Measurements from ENCODE around the gene RBM23. TPM values are rescaled to one million over a fixed set of nuclear protein-coding genes. Genes with fewer than 3 reads are reported as not detected.
A peak's percentile ranks its signal among the peaks of the same experiment; 100 is the strongest.

RBM23 gene
- total RNA-seq, 1 donor from 2014 or later, result 90.6 TPM

DNA sequence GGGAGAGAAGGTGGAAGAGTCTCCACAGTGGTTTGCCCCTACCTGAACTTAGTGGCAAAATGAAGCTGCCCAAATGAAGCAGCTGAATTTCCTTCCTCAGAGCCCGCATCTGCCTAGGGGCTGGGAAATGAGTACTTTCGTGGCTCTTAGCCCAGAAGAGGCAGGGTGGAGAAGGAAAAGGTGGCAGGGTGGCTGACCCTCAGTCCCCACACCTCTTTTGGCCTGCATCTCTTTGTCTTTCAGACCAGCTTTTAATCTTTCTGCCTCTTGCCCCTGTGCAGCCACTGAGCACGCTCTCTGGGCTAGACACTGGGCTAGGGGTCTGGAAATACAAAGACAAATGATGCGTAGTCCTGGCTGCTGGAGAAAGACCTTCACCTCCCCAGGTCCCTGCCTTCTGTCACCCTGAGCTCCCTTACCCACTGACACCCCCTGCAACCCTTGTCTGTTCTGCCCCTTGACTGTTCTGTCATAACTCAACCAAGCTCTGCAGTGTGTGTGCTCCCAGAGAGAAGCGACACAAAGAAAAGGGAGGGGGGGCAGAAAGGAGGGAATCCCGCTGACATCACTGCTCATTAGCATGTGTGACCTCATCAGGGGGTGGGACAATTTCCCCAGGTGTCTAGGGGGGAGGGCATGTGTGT is 36.3 kb downstream of the RBM23 start:
- TF ChIP-seq, protein P1, sequence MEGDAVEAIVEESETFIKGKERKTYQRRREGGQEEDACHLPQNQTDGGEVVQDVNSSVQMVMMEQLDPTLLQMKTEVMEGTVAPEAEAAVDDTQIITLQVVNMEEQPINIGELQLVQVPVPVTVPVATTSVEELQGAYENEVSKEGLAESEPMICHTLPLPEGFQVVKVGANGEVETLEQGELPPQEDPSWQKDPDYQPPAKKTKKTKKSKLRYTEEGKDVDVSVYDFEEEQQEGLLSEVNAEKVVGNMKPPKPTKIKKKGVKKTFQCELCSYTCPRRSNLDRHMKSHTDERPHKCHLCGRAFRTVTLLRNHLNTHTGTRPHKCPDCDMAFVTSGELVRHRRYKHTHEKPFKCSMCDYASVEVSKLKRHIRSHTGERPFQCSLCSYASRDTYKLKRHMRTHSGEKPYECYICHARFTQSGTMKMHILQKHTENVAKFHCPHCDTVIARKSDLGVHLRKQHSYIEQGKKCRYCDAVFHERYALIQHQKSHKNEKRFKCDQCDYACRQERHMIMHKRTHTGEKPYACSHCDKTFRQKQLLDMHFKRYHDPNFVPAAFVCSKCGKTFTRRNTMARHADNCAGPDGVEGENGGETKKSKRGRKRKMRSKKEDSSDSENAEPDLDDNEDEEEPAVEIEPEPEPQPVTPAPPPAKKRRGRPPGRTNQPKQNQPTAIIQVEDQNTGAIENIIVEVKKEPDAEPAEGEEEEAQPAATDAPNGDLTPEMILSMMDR (conservative IDR thresholded peaks at IDR 0.05; ENCODE audit: low read depth, low read length), result no peak
- no peak for DNase-seq (ENCODE audit: low read depth)
- H3K4me3 ChIP-seq (ENCODE audit: low read depth, low read length), result peak overlapping the region; percentile 2

DNA sequence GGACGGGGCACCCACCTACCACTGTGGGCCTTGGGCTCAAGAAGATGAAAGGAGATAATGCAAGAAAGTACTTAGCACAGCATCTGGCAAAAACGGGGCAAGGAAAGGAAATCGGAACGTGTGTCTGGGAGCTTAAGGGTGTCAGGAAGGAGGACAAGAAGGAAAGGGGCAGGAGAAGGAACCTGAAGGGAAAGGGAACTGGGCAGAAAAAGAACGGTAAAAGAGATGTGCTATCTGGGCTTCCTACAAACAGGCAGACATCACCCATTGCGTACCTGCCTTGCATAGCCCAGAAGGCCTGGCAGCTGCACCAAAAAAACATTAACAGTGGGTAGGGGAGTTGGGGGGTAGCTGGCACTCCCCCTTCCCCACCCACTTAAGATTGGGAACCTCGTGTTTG is 36.9 kb downstream of the RBM23 start:
- H3K4me3 ChIP-seq (ENCODE audit: low read depth, low read length), result no peak overlapping the region
- no peak for DNase-seq (ENCODE audit: low read depth)
- TF ChIP-seq, protein P1 (conservative IDR thresholded peaks at IDR 0.05; ENCODE audit: low read depth, low read length), result no peak

DNA sequence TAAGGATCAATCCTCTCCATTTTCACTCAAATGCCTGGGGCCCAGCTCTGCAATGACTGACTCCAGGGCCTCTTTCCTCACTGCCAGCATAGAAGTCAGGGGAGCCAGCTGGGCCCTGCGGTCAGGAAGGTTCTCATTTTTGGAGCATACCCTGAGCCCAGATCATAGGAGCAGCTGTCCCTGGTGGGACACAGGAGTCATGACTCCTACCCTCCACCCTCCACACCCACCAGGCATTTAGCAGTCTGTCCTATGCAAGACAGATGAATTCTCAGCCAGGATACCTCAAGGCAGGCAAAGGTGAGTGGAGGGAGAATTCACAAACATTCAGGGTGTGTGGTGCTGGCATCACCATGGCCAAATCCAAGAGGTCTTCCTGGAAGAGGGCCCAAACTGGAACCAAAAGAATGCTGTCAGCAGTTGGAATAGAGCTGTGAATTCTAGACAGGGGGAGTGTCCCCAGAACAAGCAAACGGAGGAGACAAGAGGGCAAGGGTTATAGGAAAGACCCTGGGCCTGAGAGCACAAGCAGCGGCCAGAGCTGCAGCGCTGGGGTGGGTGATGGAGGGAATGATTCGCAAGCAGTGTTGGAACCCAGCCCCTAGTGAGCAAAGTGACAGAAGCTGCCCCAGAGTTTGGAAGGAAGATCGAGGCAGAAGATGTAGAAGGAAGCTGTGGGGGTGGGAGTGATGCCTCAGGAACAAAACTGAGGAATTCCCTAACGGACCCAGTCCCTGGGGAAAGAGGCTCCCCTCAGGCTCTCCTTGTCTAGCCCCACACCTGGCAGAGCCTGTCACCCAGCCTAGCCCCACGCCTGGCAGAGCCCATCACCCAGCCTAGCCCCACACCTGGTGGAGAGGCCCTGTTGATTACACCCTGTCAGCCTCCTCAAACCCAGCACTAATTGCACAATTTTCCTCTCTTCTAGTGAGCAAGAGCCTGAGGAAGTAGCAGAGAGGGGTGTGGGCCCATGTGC is 40.4 kb downstream of the RBM23 start:
- TF ChIP-seq, protein P1 (conservative IDR thresholded peaks at IDR 0.05; ENCODE audit: low read depth, low read length), result no peak
- no peak overlapping the region for H3K4me3 ChIP-seq (ENCODE audit: low read depth, low read length)
- no peak for DNase-seq (ENCODE audit: low read depth)

DNA sequence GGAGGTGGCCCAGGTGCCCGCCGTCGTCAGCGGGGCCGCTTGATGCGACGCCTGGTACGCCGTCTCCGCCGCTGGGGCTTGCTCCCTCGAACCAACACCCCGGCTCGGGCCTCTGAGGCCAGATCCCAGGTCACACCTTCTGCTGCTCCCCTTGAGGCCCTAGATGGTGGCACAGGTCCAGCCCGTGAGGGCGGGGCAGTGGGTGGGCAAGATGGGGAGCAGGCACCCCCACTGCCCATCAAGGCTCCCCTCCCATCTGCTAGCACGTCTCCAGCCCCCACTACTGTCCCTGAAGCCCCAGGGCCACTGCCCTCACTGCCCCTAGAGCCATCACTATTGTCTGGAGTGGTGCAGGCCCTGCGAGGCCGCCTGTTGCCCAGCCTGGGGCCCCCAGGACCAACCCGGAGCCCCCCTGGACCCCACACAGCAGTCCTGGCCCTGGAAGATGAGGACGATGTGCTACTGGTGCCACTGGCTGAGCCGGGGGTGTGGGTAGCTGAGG is 41.9 kb downstream of the RBM23 start:
- no peak for DNase-seq (ENCODE audit: low read depth)
- TF ChIP-seq, protein P1 (conservative IDR thresholded peaks at IDR 0.05; ENCODE audit: low read depth, low read length), result no peak
- no peak overlapping the region for H3K4me3 ChIP-seq (ENCODE audit: low read depth, low read length)

DNA sequence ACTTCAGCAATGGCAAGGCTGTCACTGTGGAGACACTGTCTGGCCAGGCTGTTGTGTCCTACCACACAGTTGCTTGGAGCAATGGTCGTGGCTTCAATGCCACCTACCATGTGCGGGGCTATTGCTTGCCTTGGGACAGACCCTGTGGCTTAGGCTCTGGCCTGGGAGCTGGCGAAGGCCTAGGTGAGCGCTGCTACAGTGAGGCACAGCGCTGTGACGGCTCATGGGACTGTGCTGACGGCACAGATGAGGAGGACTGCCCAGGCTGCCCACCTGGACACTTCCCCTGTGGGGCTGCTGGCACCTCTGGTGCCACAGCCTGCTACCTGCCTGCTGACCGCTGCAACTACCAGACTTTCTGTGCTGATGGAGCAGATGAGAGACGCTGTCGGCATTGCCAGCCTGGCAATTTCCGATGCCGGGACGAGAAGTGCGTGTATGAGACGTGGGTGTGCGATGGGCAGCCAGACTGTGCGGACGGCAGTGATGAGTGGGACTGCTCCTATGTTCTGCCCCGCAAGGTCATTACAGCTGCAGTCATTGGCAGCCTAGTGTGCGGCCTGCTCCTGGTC is 43.1 kb downstream of the RBM23 start:
- TF ChIP-seq, protein P1 (conservative IDR thresholded peaks at IDR 0.05; ENCODE audit: low read depth, low read length), result no peak
- H3K4me3 ChIP-seq (ENCODE audit: low read depth, low read length), result no peak overlapping the region
- no peak for DNase-seq (ENCODE audit: low read depth)

DNA sequence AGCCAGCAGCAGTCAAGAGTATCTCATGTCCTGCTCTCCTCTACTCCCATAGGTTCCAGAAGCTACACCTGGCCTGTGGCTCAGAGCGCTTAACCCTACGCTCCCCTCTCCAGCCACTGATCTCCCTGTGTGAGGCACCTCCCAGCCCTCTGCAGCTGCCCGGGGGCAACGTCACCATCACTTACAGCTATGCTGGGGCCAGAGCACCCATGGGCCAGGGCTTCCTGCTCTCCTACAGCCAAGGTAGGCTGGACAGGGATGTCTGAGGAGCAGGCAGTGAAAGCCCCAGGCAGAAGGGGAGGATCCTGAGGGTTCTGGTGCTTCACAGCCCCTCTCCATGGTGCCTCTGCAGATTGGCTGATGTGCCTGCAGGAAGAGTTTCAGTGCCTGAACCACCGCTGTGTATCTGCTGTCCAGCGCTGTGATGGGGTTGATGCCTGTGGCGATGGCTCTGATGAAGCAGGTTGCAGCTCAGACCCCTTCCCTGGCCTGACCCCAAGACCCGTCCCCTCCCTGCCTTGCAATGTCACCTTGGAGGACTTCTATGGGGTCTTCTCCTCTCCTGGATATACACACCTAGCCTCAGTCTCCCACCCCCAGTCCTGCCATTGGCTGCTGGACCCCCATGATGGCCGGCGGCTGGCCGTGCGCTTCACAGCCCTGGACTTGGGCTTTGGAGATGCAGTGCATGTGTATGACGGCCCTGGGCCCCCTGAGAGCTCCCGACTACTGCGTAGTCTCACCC is 43.8 kb downstream of the RBM23 start:
- DNase-seq (ENCODE audit: low read depth), result no peak
- H3K4me3 ChIP-seq (ENCODE audit: low read depth, low read length), result no peak overlapping the region
- TF ChIP-seq, protein P1 (conservative IDR thresholded peaks at IDR 0.05; ENCODE audit: low read depth, low read length), result no peak

All from epithelial cell of proximal tubule (primary cell).